ENCODE results near the gene HOXB13.
A peak's percentile ranks its signal among the peaks of the same experiment; 100 is the strongest.

GRCh38 chr17:48724251-48725003 is 4.1 kb downstream of the HOXB13 start:
- TF ChIP-seq, protein P1, sequence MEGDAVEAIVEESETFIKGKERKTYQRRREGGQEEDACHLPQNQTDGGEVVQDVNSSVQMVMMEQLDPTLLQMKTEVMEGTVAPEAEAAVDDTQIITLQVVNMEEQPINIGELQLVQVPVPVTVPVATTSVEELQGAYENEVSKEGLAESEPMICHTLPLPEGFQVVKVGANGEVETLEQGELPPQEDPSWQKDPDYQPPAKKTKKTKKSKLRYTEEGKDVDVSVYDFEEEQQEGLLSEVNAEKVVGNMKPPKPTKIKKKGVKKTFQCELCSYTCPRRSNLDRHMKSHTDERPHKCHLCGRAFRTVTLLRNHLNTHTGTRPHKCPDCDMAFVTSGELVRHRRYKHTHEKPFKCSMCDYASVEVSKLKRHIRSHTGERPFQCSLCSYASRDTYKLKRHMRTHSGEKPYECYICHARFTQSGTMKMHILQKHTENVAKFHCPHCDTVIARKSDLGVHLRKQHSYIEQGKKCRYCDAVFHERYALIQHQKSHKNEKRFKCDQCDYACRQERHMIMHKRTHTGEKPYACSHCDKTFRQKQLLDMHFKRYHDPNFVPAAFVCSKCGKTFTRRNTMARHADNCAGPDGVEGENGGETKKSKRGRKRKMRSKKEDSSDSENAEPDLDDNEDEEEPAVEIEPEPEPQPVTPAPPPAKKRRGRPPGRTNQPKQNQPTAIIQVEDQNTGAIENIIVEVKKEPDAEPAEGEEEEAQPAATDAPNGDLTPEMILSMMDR (IDR thresholded peaks at IDR 0.05; ENCODE audit: extremely low read depth in 1 of 2, insufficient read depth in 1 of 2, low read depth in 1 of 2, low read length in 2 of 2), result peak; percentile 74 to 81
- TF ChIP-seq POLR2A (IDR thresholded peaks at IDR 0.05; ENCODE audit: low read depth, low read length), result no peak

Data from endothelial cell of umbilical vein (primary cell).